ENCODE measurements around the gene UGGT1.

Gene UGGT1

DNA sequence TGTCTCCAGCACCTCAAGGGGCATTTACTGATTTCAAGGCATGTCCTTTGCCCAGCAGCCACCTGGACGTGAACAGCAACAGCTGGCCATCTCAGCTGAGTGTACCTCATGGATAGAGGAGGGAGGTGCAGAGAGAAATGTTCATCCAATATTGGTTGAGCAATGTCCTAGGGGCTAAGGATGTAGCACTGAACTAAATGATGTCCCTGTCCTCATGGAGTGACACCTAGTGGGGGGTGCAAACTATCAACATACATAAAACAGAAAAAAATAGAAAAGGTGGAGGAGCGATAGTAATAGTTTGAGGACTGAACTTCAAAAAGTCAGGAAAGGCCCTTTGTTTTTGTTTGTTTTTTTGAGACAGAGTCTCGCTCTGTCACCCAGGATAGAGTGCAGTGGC lies 4.8 kb upstream of the UGGT1 start:
- DNase-seq (ENCODE audit: low spot score) = no peak
- TF ChIP-seq, protein P1, sequence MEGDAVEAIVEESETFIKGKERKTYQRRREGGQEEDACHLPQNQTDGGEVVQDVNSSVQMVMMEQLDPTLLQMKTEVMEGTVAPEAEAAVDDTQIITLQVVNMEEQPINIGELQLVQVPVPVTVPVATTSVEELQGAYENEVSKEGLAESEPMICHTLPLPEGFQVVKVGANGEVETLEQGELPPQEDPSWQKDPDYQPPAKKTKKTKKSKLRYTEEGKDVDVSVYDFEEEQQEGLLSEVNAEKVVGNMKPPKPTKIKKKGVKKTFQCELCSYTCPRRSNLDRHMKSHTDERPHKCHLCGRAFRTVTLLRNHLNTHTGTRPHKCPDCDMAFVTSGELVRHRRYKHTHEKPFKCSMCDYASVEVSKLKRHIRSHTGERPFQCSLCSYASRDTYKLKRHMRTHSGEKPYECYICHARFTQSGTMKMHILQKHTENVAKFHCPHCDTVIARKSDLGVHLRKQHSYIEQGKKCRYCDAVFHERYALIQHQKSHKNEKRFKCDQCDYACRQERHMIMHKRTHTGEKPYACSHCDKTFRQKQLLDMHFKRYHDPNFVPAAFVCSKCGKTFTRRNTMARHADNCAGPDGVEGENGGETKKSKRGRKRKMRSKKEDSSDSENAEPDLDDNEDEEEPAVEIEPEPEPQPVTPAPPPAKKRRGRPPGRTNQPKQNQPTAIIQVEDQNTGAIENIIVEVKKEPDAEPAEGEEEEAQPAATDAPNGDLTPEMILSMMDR (IDR thresholded peaks at IDR 0.05; ENCODE audit: extremely low read depth, missing control alignments) = no peak

DNA sequence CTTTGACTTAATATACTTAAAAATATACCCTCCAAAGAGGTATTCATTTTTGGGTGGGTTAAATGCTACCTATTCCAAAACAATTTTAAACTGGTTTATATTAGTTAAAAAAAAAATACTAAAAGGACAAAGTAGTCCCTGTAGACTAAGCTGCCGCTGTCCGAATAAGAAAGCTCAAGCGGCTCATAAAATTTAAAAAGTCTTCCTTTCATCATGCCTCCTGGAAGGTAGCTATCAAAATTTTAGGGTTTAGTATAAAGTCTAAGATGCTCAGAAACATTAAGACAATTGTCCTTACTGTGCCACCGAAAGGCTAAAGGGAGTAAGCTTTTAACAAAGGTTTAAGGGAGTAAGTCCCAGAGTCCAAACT lies 440 bp upstream of the UGGT1 start:
- TF ChIP-seq, protein P1 (IDR thresholded peaks at IDR 0.05; ENCODE audit: extremely low read depth, missing control alignments) = no peak
- DNase-seq (ENCODE audit: low spot score) = no peak

DNA sequence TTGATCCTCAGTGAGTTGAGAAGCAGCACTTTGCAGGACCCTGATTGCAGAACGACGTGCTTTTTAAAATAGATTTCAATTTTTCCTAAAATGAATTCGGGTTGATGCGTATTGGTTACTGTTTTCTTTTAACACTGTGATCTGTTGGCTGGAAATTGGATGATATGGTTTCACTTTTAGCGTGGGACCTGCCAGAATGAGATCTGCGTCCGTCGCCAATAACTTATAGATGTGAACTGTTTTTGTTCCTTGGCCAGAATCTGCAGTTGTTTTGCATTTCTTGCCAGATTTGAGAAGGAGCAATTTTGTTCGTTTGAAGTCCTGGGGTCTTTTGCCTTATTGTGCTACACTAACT lies 703 bp downstream of the UGGT1 start:
- peak; percentile 16 for DNase-seq (ENCODE audit: low spot score)
- TF ChIP-seq, protein P1 (IDR thresholded peaks at IDR 0.05; ENCODE audit: extremely low read depth, missing control alignments) = no peak

DNA sequence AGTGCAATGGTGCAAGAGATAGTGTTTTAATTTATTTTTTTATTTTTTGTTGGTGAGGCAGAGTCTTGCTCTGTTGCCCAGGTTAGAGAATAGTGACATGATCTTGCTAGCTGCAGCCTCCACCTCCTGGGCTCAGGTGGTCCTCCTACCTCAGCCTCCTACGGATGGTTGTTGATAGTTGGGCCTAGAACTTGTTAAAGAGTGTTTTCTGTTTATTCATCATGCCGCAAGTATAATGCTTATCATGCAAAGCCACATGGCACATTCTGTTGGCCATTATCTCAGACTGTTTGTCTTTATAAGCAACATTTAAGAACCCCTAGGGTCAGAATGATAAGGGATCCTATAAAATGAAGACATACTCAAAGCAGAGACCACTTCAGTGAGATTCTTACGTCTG lies 1.7 kb downstream of the UGGT1 start:
- DNase-seq (ENCODE audit: low spot score) = no peak
- TF ChIP-seq, protein P1 (IDR thresholded peaks at IDR 0.05; ENCODE audit: extremely low read depth, missing control alignments) = no peak

DNA sequence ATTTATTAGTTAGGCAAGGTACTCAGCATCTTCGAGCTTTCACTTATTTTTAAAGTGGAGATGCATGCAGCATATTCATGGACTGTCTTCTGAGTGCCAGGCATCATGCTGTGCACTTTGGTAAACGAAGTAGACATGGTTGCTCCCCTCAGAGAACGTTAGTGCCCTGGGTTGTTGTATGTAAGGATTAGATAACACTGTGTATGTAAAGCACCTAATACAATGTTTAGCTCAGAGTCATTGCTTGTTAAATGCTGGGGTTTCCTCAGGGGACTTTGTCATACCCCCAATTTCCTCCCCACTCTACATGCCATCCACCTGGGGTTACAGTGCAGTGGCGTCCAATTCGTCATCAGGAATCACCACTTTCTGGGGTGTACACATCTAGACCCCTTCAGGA lies 2.8 kb downstream of the UGGT1 start:
- TF ChIP-seq, protein P1 (IDR thresholded peaks at IDR 0.05; ENCODE audit: extremely low read depth, missing control alignments) = no peak
- no peak for DNase-seq (ENCODE audit: low spot score)

DNA sequence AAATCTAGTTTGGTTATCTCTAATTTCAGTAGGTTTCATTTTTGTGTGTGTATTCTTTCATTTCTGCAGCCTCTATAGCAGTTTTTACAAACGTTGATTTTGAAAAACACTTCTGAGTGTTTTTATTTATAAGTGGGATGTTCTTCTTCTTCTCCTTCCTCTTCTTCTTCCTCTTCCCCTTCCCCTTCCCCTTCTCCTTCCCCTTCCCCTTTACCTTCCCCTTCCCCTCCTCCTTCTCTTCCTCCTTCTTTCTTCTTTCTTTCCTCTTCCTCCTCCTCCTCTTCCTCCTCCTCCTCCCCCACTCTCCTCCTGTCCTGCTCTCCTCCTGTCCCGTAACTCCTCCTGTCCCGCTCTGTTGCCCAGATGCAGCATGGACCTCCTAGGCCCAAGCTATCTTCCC lies 4.2 kb downstream of the UGGT1 start:
- DNase-seq (ENCODE audit: low spot score) = no peak
- TF ChIP-seq, protein P1 (IDR thresholded peaks at IDR 0.05; ENCODE audit: extremely low read depth, missing control alignments) = no peak

DNA sequence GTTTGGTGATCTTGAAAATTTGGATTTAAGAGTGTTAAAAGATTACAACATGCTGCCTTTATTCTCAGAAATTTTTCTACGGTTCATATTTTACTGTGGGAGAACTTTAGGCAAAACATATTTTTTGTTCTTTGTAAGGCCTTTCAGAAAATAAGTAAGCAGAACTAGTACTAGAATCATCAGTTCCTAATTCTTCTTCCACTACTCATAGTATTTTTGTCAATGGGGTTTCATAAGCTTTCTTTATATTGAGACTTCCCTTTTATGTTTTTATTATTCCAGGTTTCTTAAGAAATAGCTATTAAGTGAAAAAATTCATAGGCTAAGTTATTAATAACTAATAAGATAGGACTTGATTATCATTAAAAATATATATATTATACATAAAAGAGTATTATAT lies 12.4 kb downstream of the UGGT1 start:
- TF ChIP-seq, protein P1 (IDR thresholded peaks at IDR 0.05; ENCODE audit: extremely low read depth, missing control alignments) = no peak
- DNase-seq (ENCODE audit: low spot score) = no peak
